ENCODE data around the gene TAS1R1. TPM values are rescaled to one million over a fixed set of nuclear protein-coding genes. Genes with fewer than 3 reads are reported as not detected.

The TAS1R1 gene
- total RNA-seq, 4 donors from 2014 or later: not detected

- TF ChIP-seq, protein P1, sequence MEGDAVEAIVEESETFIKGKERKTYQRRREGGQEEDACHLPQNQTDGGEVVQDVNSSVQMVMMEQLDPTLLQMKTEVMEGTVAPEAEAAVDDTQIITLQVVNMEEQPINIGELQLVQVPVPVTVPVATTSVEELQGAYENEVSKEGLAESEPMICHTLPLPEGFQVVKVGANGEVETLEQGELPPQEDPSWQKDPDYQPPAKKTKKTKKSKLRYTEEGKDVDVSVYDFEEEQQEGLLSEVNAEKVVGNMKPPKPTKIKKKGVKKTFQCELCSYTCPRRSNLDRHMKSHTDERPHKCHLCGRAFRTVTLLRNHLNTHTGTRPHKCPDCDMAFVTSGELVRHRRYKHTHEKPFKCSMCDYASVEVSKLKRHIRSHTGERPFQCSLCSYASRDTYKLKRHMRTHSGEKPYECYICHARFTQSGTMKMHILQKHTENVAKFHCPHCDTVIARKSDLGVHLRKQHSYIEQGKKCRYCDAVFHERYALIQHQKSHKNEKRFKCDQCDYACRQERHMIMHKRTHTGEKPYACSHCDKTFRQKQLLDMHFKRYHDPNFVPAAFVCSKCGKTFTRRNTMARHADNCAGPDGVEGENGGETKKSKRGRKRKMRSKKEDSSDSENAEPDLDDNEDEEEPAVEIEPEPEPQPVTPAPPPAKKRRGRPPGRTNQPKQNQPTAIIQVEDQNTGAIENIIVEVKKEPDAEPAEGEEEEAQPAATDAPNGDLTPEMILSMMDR (IDR thresholded peaks at IDR 0.05; ENCODE audit: low read depth): no peak
Measured at GRCh38 chr1:6621429-6622391, 66.6 kb downstream of the TAS1R1 start.

- TF ChIP-seq, protein P1 (IDR thresholded peaks at IDR 0.05; ENCODE audit: low read depth): no peak
Measured at GRCh38 chr1:6622396-6623152, 67.5 kb downstream of the TAS1R1 start.

DNA sequence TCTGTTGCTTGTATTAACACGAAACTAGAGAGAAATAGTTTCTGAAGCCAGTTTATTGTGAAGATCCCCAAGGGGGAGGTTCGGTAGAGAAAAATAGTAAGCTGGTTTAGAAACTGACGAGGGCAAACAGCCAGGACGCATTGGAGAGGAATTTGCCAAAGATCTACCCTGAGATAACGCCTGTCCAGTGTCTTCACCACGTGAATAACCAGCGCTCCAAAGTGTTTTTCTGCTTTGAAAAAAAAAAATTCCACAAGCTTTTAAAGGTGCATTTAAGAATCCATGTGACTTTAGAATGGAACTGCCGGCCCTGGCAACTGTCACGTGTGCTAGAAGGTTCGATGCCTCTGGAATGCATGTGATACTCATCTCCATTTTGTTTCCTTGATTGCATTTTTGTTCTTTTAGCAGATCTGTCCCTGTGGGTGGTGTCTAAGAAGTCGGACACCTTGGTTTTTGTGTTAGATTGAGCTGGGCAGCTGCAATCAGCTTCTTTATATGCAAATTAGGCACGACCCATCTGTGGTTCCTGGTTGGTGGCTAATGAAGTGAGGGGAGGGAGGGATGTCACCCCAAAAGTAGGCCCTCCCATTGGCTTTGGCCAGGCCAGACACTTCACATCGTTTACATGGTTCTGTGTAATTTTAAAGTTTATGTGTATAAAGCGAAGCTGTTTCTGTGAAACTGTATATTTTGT, 68.3 kb downstream of the TAS1R1 start:
- TF ChIP-seq, protein P1 (IDR thresholded peaks at IDR 0.05; ENCODE audit: low read depth): no peak

DNA sequence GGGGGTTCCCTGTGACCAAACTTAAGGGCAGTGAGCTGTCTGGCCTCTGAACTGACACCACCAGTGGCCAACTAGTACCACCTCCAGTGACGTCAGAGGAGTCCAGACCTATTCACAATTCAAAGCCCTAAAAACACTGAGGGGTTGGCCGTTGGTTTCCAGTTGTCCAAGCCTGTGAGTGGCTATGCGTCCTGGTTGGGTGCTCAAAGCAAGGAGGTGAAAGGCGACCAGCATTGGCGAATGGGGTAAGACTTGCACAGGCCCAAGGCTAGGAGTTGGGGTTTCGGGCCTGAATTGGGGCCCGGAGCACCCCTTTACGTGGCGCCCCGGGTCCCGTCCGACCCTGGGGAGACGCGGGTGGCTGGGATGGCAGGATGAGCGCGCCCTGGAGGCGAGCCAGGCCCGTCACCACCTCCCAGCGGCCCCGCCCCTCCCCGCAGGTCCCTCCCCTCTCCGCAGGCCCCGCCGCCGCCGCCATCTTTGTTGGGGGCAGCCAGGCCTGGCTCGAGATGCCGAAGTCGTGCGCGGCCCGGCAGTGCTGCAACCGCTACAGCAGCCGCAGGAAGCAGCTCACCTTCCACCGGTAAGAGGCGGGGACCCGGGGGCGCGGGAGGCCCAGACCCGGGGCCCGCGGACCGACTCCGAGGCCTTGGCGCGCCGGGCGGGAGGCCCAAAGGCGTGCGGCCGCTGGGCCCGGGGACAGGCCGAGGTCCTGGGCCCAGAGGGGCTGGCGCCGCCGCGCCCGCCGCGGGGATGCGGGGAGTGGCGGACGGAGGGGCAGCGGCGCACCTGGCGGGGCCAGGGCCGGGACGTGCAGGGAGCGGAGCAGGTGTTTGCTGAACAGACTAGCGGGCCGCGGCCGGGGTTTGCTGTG, 69.8 kb downstream of the TAS1R1 start, which contains the start of gene THAP3:
Gene THAP3 (plus strand): TSS at position 159 of the 874 bp plus-strand sequence. CDS start 351 bp downstream, at position 510.
- TF ChIP-seq, protein P1 (IDR thresholded peaks at IDR 0.05; ENCODE audit: low read depth): no peak

DNA sequence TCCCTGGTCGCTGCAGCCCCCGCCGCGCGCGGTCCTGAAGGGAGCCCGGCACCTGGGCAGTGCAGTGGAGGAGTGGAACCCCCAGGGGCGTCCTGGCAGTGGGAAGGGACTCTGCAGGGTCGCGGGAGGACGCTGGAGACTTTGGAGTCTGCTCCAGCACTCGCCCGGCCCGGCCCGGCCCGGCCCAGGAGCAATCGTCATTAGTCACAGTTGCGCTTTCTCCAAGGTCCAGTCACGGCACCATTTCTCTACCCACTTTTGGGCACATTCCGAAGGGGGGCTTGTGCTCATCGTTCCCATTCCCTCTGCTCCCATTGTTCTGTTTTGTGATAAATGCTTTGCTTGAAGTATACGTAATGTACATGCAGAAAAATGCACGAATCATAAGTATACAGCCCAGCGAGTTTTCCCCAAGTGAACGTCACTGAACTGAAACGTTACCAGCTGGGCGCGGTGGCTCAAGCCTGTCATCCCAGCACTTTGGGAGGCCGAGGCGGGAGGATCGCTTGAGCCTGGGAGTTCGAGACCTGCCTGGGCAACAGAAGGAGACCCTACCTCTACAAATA, 70.6 kb downstream of the TAS1R1 start:
- TF ChIP-seq, protein P1 (IDR thresholded peaks at IDR 0.05; ENCODE audit: low read depth): no peak

DNA sequence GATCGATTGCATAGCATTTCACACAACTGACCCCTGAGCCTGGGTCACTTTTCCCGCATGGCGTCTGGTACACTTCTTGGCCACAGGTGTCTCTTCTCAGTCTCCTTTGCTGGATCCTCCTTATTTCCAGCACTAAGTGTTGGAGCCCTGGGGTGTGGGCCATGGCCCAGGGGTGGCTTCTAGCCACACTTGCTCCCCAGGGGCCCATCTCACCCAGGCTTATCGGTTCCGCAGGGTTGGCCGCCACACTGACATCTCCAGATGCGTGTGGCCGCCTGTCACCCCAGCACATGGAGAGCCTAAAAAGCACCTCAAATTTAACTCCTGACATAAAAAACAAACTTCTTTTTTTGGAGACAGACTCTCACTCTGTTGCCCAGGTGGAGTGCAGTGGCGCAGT, 71.9 kb downstream of the TAS1R1 start:
- TF ChIP-seq, protein P1 (IDR thresholded peaks at IDR 0.05; ENCODE audit: low read depth): no peak
